GM20431 (cell line): ENCODE data around the gene POP7.
"Not testable (repeated sequence)": the region's sequence is repeated elsewhere in the genome, so short reads cannot be mapped to it uniquely, and the experiment has no call there.

Source experiments
- in situ Hi-C: fragments of 300-500 bp; cut with MseI, MboI; formaldehyde crosslinking; loops from one replicate; pipeline ENCODE4 v1.15.0; 2020; ENCODE audit warnings: low sequenced_read_pairs; ENCODE audit not compliant: unreplicated experiment

The POP7 gene

DNA sequence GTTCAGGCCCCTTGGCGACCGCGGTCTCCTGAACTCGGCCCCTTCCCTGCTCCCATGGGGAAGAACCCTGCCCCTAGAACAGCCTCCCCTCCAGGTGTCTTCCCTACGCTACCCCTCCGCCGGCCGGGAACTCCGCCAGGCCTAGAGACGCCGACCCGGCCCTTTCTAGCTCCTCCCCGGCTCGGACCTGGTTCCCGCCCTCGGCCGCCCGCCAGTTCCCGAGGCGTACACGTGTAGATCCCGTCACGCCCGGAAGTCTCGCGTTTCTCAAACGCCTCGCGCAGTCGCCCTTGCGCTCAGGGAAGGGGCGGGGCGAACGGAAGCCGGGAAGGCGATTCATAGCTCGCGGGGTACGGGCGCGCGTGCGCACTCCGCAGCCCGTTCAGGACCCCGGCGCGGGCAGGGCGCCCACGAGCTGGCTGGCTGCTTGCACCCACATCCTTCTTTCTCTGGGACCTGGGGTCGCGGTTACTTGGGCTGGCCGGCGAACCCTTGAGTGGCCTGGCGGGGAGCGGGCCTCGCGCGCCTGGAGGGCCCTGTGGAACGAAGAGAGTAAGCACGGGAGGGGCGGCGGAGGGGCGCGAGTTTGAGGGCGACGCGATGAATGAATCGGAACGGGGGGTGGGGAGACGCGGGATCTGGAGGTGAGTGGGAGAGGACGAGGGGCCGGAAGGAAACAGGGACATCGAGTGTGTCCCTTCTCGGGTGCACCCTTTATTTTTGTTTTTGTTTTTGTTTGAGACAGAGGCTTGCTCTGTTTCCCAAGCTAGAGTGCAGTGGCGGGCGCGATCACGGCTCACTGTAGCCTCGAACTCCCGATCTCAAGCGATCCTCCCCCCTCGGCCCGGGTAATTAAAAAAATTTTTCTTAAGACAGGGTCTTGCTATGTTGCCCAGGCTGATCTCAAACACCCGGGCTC, at the start of gene POP7:
Gene POP7, plus strand, starts transcription at position 369 of the 919 bp plus-strand sequence. CDS start 710 bp downstream, outside the sequence.
- in situ Hi-C loops: no loop called here

GRCh38 chr7:100662194-100662776, 43.6 kb upstream of the POP7 start:
- in situ Hi-C loops: not testable (repeated sequence)

DNA sequence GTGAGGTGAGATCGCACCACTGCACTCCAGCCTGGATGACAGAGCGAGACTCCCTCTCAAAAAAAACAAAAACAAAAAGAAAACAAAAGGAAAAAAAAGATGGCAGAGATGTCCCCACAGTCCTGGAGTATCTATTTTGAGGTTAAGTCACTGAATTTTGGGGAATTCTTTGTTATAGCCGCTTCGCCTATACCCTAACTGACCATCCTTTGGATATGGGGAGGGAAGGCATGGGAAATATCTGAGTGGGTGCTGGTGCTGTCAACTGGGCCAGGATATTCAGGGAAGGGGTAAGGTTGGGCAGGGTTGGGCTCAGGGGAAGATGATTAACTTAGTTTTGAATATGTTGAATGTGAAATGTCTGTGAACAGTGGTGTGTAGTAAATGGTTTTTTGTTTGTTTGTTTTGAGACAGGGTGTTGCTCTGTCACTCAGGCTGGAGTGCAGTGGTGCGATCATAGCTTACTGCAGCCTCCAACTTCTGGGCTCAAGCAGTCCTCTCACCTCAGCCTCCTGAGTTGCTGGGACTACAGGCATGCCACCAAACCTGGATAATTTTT, 40.7 kb upstream of the POP7 start:
- in situ Hi-C loops: no loop called here

- in situ Hi-C loops: no loop called here
These were observed 38.4 kb upstream of the POP7 start for GRCh38 chr7:100667331-100668068.

GRCh38 chr7:100668069-100668449, 37.9 kb upstream of the POP7 start:
- in situ Hi-C loops: no loop called here

DNA sequence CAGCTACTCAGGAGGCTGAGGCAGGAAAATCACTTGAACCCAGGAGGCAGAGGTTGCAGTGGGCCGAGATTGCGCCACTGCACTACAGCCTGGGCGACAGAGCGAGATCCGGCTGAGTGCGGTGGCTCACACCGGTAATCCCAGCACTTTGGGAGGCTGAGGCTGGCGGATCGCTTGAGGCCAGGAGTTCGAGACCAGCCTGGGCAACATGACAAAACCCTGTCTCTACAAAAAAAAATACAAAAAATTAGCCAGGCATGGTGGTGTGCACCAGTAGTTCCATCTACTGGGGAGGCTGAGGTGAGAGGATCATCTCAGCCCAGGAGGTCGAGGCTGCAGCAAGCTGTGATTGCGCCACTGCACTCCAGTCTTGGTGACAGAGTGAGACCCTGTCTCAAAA, 36.8 kb upstream of the POP7 start:
- in situ Hi-C loops: not testable (repeated sequence)

DNA sequence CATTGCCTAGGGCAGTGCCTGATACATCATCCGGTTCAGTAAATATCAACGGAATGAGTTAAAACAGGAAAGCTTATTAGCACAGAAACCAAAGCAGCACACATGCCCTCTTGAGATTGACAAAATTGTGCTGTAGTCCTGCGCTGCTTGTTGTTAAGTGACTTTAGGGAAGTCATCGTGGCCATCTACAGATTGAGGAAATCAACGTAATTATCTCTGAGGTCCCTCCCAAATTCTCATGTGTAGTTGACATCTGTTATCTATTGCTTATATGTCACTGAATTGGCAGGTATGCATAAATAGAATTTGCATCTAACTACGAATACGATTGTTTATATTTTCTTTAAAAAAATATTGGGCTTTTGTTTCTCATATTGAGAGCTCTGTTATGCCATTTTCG, 35.8 kb upstream of the POP7 start:
- in situ Hi-C loops: no loop called here

DNA sequence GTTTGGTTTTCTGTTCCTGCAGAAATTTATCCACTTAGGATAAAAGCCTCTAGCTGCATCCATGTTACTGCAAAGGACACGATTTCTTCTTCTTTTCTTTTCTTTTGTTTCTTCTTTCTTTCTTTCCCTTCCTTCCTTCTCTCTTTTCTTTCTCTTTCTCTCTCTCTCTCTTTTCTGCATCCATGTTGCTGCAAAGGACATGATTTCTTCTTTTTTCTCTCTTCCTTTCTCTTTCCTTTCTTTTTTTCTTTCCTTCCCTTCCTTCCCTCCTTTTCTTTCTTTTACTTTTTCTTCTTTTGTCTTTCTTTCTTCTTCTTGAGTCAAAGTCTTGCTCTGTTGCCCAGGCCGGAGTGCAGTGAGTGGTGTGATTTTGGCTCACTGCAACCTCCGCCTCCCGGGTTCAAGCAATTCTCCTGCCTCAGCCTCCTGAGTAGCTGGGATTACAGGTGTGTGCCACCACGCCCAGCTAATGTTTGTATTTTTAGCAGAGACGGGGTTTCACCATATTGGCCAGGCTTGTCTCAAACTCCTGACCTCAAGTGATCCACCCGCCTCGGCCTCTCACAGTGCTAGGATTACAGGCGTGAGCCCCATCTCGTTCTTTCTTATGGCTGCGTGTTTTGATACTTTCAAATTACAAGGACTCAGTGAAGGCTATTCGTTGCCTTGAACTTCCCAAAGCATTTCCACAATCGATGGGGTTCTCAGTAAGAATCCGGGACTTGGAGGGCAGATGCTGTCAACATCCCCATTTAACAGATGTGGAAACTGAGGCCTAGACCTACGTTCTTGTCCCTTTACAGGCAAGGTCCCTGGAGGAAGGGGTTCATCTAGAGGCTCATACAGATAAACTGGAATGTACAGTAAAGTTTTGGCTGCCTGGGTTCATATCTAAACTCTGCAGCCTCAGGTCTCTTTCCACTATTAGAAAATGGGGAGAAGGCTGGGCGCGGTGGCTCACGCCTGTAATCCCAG, 34.3 kb upstream of the POP7 start:
- in situ Hi-C loops: no loop called here

DNA sequence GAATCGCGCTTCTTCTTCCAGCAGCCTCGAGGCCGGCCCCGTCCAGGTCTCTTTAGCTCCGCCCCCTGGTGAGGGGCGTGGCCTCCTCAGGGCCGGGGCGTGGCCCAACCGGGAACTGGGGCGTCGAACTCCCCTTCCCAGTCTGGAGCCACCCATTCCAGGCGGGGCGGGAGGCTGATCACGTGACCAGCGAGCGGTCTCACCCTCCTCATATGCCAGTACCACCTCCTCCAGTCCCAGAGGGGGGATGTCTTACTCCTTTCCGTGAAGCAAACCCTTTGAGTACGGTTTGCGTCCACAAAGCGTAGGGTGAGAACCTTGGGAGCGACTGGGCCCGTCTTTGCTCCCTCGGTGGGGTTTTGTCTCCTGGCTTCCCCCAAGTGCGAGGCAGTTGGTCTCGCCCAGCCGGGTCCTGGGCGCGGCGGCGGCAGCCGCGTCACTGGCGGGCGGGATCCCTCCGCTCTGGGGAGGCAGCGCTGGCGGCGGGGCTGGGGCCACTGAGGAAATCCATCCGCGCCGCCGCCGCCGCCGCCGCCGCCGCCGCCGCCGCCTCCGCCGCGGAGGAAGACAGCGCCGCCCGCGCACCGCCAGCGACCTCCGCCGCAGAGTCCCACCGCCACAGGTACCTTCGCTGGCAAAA, 32.5 kb upstream of the POP7 start, which contains the start of gene GNB2:
Gene GNB2, plus strand, starts transcription at position 439 of the 640 bp plus-strand sequence. CDS start 2,526 bp downstream, outside the sequence.
- in situ Hi-C loops: no loop called here

- in situ Hi-C loops: no loop called here
These were observed 31.9 kb upstream of the POP7 start for GRCh38 chr7:100673942-100674410.

DNA sequence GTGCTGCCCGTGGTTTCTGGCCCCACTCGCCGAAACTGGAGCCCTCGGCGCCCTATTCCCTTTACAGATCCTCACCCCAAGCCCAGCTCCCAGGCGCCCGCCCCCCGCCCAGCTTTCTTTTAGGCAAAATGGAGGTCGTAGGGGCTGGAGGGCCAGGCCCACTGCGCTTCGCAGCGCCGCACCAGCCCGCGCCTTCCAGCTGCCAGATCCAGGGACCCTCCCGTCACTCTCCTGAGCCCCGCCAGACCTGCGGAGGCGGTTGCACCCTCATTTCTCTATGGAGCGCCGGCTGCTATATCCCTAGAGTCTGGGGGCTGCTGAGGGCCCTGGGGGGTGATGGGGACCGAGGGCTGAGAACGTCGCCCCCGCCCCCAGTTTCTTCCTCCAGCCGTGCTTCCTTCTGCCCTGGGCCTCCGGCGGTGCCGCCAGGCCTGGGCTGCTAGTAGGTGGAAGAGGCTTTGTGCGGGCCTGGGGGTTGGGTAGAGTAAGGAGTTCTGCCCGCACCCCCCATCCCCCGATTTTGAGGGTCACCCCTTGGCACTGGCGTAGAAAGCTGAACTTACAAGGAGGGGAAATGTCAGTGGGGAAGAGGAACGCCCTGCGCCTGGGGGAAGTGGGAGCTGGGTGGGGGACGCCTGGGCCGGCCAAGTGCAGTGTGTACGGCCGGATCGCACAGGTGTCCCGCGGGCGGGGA, 31.4 kb upstream of the POP7 start:
- in situ Hi-C loops: loop anchor here (25.0 kb wide), 1 partner anchor 187 kb away; the partner anchor contains the start of genes NYAP1 and TSC22D4

DNA sequence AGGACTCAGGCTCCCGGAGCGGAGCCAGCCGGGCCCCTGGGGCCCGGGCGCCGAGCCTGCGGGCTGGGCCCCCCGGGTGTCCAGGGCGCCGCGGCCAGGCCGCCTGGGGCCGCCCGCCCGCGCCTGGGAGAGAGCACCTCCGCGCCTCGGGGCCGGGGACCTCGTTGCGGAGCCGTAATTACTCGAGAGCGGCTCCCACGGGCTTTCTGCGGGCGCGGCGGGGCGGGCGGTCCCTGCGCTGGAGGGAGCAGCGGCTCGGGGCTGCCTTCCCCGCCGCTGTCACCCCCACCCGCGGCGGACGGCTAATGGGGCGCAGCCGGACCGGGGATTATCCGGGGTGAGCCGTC, 30.8 kb upstream of the POP7 start:
- in situ Hi-C loops: loop anchor here (25.0 kb wide), 1 partner anchor 188 kb away; the partner anchor contains the start of genes NYAP1 and TSC22D4

DNA sequence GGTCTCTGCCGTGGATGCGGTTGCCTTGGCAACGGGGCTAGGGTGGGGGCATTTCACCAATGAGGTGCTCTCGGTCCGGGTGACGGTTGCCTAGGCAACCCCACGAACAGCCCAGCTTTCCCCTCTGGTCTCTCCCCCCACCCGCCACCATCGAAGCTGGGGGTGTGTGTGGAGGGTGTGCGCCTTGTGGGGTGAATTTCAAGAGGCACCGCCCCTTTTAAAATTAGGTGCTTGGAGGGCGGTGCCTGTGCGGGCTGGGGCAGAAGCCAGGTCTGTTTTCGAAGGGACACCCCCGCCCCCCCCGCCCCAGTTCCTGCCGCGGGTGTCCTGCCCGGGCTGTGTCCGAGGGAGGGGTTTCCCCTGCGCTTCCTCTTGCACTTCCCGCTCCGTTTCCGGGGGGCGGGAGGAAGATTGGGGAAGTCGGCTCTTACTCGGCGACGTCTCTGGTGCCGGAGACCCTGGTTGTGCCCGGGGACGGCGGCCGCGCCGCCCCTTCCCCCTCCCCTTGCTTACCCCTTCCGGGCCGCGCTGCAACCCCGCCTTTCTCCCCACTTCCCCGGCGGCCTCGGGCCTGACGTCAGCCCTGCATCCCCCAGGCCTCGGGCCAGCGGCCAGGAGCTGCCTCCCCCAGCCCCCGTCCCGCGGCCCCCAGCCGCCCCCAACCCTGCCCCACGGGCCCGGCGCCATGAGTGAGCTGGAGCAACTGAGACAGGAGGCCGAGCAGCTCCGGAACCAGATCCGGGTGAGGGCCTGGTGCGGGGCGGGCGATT, 30.2 kb upstream of the POP7 start:
- in situ Hi-C loops: loop anchor here (25.0 kb wide), 1 partner anchor 188 kb away; the partner anchor contains the start of genes NYAP1 and TSC22D4

- in situ Hi-C loops: loop anchor here (25.0 kb wide), 1 partner anchor 189 kb away; the partner anchor contains the start of genes NYAP1 and TSC22D4
These were observed 29.2 kb upstream of the POP7 start for GRCh38 chr7:100676501-100677306.

- in situ Hi-C loops: loop anchor here (25.0 kb wide), 1 partner anchor 190 kb away; the partner anchor contains the start of genes NYAP1 and TSC22D4
These were observed 28.3 kb upstream of the POP7 start for GRCh38 chr7:100677308-100678267.
